Measurements from ENCODE around the gene C9orf152. TPM values are rescaled to one million over a fixed set of nuclear protein-coding genes. Genes with fewer than 3 reads are reported as not detected.

C9orf152 gene
- total and polyA plus RNA-seq, 2 of the 13 experiments (the other 11 are each of a cell fraction or from before 2014, with no cell fraction given), result 0.24 to 0.48 TPM

DNA sequence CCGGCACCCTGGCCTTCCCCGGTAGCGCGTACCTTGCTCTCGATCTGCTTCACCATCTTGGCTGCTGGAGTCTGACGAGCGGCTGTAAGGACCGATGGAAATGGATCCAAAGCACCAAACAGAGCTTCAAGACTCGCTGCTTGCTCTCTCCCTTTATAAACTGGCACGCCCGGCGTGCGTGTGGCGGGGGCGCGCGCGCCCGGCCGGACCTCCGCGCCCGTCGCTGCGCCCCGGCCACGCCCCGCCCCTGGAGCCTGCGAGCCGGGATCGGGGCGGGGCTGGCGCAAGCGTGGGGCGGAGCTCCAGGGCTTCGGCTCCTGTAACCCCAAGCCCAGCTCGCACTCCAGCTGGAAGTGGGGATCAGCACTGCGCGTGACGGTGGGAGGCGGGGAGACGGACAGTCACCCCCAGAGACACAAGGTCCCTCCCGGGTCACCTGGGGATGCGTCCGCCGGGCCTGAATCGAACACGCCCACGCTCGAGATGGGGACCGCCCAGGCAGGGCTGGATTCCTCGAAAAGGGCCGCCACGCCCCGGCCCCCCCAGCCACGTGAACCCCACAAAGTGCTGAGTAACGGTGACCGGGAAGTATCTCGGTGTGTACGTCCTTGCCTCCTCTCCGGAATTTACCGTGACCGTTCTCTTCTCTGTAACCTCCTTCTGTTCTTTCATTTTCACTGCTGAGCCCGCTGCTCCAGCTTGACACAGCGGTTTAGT is 48.6 kb upstream of the C9orf152 start, which contains the start of gene TXN (continued):
- TF ChIP-seq, protein P1, sequence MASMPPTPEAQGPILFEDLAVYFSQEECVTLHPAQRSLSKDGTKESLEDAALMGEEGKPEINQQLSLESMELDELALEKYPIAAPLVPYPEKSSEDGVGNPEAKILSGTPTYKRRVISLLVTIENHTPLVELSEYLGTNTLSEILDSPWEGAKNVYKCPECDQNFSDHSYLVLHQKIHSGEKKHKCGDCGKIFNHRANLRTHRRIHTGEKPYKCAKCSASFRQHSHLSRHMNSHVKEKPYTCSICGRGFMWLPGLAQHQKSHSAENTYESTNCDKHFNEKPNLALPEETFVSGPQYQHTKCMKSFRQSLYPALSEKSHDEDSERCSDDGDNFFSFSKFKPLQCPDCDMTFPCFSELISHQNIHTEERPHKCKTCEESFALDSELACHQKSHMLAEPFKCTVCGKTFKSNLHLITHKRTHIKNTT (CRISPR knock-in tag; IDR thresholded peaks at IDR 0.05), result no peak
- TF ChIP-seq ZNF282 (IDR thresholded peaks at IDR 0.05; ENCODE audit: partially characterized antibody), result no peak
- no peak; the same call in 1 of the 2 replicates for TF ChIP-seq CBX5 (CRISPR knock-in tag; IDR thresholded peaks at IDR 0.05; ENCODE audit: borderline replicate concordance)
- TF ChIP-seq GZF1 (CRISPR knock-in tag; IDR thresholded peaks at IDR 0.05), result no peak
- peak; percentile 76 for TF ChIP-seq ASH2L (IDR thresholded peaks at IDR 0.05; ENCODE audit: insufficient read length, low read depth, low read length)
- 0 out of 2 replicates have a peak, but pooled peaks have one; percentile 37 for TF ChIP-seq KLF15 (CRISPR knock-in tag; IDR thresholded peaks at IDR 0.05; ENCODE audit: borderline replicate concordance)
- TF ChIP-seq MIER3 (CRISPR knock-in tag; IDR thresholded peaks at IDR 0.05; ENCODE audit: borderline replicate concordance), result 0 out of 2 replicates have a peak, but pooled peaks have one; percentile 22
- TF ChIP-seq, protein P2, sequence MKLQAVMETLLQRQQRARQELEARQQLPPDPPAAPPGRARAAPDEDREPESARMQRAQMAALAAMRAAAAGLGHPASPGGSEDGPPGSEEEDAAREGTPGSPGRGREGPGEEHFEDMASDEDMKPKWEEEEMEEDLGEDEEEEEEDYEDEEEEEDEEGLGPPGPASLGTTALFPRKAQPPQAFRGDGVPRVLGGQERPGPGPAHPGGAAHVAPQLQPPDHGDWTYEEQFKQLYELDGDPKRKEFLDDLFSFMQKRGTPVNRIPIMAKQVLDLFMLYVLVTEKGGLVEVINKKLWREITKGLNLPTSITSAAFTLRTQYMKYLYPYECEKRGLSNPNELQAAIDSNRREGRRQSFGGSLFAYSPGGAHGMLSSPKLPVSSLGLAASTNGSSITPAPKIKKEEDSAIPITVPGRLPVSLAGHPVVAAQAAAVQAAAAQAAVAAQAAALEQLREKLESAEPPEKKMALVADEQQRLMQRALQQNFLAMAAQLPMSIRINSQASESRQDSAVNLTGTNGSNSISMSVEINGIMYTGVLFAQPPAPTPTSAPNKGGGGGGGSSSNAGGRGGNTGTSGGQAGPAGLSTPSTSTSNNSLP (IDR thresholded peaks at IDR 0.05; ENCODE audit: low read depth, low read length), result no peak
- TF ChIP-seq, protein P3, sequence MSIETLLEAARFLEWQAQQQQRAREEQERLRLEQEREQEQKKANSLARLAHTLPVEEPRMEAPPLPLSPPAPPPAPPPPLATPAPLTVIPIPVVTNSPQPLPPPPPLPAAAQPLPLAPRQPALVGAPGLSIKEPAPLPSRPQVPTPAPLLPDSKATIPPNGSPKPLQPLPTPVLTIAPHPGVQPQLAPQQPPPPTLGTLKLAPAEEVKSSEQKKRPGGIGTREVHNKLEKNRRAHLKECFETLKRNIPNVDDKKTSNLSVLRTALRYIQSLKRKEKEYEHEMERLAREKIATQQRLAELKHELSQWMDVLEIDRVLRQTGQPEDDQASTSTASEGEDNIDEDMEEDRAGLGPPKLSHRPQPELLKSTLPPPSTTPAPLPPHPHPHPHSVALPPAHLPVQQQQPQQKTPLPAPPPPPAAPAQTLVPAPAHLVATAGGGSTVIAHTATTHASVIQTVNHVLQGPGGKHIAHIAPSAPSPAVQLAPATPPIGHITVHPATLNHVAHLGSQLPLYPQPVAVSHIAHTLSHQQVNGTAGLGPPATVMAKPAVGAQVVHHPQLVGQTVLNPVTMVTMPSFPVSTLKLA (IDR thresholded peaks at IDR 0.05), result peak; percentile 62
- TF ChIP-seq, protein P4, sequence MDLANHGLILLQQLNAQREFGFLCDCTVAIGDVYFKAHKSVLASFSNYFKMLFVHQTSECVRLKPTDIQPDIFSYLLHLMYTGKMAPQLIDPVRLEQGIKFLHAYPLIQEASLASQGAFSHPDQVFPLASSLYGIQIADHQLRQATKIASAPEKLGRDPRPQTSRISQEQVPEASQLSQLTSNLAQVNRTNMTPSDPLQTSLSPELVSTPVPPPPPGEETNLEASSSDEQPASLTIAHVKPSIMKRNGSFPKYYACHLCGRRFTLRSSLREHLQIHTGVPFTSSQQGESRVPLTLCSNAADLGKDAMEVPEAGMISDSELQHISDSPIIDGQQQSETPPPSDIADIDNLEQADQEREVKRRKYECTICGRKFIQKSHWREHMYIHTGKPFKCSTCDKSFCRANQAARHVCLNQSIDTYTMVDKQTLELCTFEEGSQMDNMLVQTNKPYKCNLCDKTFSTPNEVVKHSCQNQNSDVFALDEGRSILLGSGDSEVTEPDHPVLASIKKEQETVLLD (CRISPR knock-in tag; IDR thresholded peaks at IDR 0.05; ENCODE audit: low read depth), result 0 out of 2 replicates have a peak, but pooled peaks have one; percentile 36
- no peak for TF ChIP-seq FLYWCH1 (CRISPR knock-in tag; IDR thresholded peaks at IDR 0.05)
- TF ChIP-seq ZNF747 (CRISPR knock-in tag; IDR thresholded peaks at IDR 0.05; ENCODE audit: borderline replicate concordance), result 0 out of 2 replicates have a peak, but pooled peaks have one; percentile 79
- TF ChIP-seq ZEB1 (IDR thresholded peaks at IDR 0.05; ENCODE audit: insufficient replicate concordance, low read depth), result no peak
- TF ChIP-seq, protein P5, sequence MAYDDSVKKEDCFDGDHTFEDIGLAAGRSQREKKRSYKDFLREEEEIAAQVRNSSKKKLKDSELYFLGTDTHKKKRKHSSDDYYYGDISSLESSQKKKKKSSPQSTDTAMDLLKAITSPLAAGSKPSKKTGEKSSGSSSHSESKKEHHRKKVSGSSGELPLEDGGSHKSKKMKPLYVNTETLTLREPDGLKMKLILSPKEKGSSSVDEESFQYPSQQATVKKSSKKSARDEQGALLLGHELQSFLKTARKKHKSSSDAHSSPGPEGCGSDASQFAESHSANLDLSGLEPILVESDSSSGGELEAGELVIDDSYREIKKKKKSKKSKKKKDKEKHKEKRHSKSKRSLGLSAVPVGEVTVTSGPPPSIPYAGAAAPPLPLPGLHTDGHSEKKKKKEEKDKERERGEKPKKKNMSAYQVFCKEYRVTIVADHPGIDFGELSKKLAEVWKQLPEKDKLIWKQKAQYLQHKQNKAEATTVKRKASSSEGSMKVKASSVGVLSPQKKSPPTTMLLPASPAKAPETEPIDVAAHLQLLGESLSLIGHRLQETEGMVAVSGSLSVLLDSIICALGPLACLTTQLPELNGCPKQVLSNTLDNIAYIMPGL (CRISPR knock-in tag; IDR thresholded peaks at IDR 0.05; ENCODE audit: borderline replicate concordance in 1 of 2, low read depth in 1 of 2), result peak; percentile 68 to 69; a peak in 1 of 4 replicates
- TF ChIP-seq, protein P6, sequence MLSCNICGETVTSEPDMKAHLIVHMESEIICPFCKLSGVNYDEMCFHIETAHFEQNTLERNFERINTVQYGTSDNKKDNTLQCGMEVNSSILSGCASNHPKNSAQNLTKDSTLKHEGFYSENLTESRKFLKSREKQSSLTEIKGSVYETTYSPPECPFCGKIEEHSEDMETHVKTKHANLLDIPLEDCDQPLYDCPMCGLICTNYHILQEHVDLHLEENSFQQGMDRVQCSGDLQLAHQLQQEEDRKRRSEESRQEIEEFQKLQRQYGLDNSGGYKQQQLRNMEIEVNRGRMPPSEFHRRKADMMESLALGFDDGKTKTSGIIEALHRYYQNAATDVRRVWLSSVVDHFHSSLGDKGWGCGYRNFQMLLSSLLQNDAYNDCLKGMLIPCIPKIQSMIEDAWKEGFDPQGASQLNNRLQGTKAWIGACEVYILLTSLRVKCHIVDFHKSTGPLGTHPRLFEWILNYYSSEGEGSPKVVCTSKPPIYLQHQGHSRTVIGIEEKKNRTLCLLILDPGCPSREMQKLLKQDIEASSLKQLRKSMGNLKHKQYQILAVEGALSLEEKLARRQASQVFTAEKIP (CRISPR knock-in tag; IDR thresholded peaks at IDR 0.05; ENCODE audit: borderline replicate concordance), result no peak
- TF ChIP-seq ZNF180 (CRISPR knock-in tag; IDR thresholded peaks at IDR 0.05; ENCODE audit: borderline replicate concordance, low read depth), result no peak
- TF ChIP-seq BORCS8-MEF2B (CRISPR knock-in tag; IDR thresholded peaks at IDR 0.05), result peak; percentile 51
- TF ChIP-seq SKI (IDR thresholded peaks at IDR 0.05; ENCODE audit: partially characterized antibody), result peak; percentile 27

Measured in HepG2 (cell line).